ENCODE data around the gene RNF25.

DNA sequence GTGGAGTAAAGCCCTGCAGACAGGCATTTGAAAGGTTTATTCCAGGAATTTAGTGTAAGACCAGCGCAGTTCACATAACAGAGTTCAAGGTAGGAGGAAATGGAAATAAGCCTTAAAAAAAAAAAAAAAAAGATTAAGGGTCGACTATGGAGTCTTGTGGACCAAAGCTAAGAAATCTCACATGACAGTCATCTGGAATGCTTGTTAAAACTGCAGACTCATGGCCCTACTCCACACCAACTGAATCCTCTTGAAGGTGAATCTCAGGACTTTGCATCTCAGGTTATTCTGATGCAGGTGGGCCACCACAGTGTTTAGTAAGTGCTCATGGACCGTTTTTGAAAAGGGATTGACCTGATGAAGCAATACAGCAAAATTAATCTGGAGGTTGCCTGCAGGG lies 47.7 kb upstream of the RNF25 start:
- TF ChIP-seq CTCF (IDR thresholded peaks at IDR 0.05) (no peak), POLR2A (IDR thresholded peaks at IDR 0.05) (no peak)
